HUES48 (cell line): ENCODE measurements around the gene TSR2.
"Not testable (repeated sequence)": the region's sequence is repeated elsewhere in the genome, so short reads cannot be mapped to it uniquely, and the experiment has no call there.

ENCODE experiments used
- H3K27ac ChIP-seq: one replicate; pipeline ENCODE4 v1.7.0; 2013; ENCODE audit warnings: low read depth, low read length, inconsistent platforms
- H3K27me3 ChIP-seq: 2 replicates; pipeline ENCODE4 v1.6.1; 2013; ENCODE audit warnings: mild to moderate bottlenecking, low read length; ENCODE audit not compliant: control insufficient read depth, insufficient read depth
- H3K36me3 ChIP-seq: 2 replicates; pipeline ENCODE4 v1.6.1; 2013; ENCODE audit warnings: low read length; ENCODE audit not compliant: control insufficient read depth, insufficient read depth
- H3K4me1 ChIP-seq: 2 replicates; pipeline ENCODE4 v1.6.1; 2013; ENCODE audit warnings: mild to moderate bottlenecking, low read length; ENCODE audit not compliant: control insufficient read depth, insufficient read depth
- H3K4me3 ChIP-seq: 2 replicates; pipeline ENCODE4 v1.5.1; 2013; ENCODE audit warnings: mild to moderate bottlenecking, low read depth, low read length
- H3K9ac ChIP-seq: 2 replicates; pipeline ENCODE4 v1.6.1; 2013; ENCODE audit warnings: mild to moderate bottlenecking, low read depth, low read length, moderate library complexity
- H3K9me3 ChIP-seq: 2 replicates; pipeline ENCODE4 v1.6.1; 2013; ENCODE audit warnings: low read length; ENCODE audit not compliant: control insufficient read depth, insufficient read depth

The TSR2 gene

GRCh38 chrX:54479136-54480111 is 39.2 kb downstream of the TSR2 start:
- no peaks in the 10 kb centered on the region for H3K27me3 ChIP-seq
- no peak overlapping the region for H3K9ac ChIP-seq
- peaks cover 37% of the 10 kb centered on the region for H3K4me1 ChIP-seq
- H3K9me3 ChIP-seq: peaks cover 21% of the 10 kb centered on the region
- no peaks in the 10 kb centered on the region for H3K36me3 ChIP-seq
- 0 out of 2 replicates have a peak overlapping the region, but pooled peaks have one; percentile 33 for H3K4me3 ChIP-seq
- peak overlapping the region; percentile 74 for H3K27ac ChIP-seq

DNA sequence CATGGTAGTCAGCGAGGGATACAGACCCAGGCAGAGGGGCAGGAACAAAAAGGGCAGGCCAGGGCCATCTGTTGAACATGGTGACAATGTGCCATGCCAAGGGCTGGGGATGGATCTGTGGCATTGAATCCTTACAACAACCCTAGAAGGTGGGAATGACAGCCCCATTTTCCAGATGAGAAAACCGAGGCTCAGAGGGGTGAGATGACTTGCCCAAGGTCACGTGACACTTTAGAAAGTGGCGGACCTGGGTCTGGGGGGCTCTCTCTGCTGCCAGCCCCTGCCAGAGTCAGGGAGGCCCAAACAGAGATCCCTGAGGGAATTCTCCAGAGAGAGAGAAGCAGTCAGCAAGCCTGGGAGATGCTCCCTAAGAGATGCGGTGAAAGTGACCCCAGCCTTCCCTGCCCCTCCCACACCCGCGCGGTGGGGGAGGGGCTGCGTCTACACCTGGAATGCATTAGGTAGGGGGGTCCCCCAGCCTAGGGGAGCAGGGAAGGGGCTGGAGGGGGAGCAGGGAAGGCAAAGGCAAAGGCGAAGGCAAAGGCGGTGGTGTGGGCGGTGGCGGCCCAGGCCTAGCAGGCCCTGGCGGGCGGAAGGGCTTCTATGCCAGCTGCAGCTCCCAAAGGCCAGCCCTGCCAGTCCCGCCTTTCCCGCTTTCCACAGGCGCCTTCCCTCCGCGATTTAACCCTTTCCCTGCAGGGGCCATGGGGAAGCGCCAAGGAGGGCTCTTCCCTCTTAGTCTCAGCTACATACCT is 42.8 kb downstream of the TSR2 start:
- H3K27me3 ChIP-seq: no peaks in the 10 kb centered on the region
- H3K9ac ChIP-seq: no peak overlapping the region

GRCh38 chrX:54483946-54484345 is 43.7 kb downstream of the TSR2 start:
- H3K4me3 ChIP-seq: no peak overlapping the region

More for the DNA sequence above, 42.8 kb downstream of the TSR2 start:
- peaks cover 42% of the 10 kb centered on the region for H3K4me1 ChIP-seq
- peak overlapping the region; percentile 26; the same call in 1 of the 2 replicates for H3K4me3 ChIP-seq
- peak overlapping the region; percentile 34 for H3K27ac ChIP-seq
- no peaks in the 10 kb centered on the region for H3K36me3 ChIP-seq
- peaks cover 22% of the 10 kb centered on the region for H3K9me3 ChIP-seq

DNA sequence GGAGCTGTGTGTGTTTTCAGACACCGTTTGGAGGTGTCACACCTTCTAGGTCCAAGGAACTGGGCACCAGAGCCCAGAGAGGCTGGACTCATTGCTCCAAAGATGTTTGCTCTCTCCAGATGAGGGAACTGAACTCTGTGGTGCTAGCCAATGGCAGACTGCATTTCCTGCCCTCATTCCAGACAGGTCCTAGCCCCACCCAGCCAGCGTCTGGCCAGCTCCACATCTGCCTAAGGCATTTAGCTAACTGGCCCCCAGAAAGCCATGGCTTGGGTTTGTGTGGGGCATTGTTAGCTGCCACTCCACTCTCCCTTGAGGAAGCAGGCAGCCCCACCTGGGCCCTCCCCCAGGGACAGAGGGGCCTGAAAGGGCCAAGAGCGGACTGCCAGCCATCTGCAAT is 44.5 kb downstream of the TSR2 start:
- peaks cover 13% of the 10 kb centered on the region; the same call in 1 of the 2 replicates for H3K9me3 ChIP-seq
- H3K36me3 ChIP-seq: no peaks in the 10 kb centered on the region
- no peak overlapping the region for H3K4me3 ChIP-seq
- H3K27ac ChIP-seq: peak overlapping the region; percentile 21
- H3K9ac ChIP-seq: no peak overlapping the region
- H3K4me1 ChIP-seq: peaks cover 30% of the 10 kb centered on the region
- no peaks in the 10 kb centered on the region for H3K27me3 ChIP-seq

More at GRCh38 chrX:54483946-54484345, 43.7 kb downstream of the TSR2 start:
- peak overlapping the region; percentile 21 for H3K27ac ChIP-seq
- H3K36me3 ChIP-seq: no peaks in the 10 kb centered on the region
- H3K9ac ChIP-seq: no peak overlapping the region
- peaks cover 14% of the 10 kb centered on the region; the same call in 1 of the 2 replicates for H3K9me3 ChIP-seq
- H3K4me1 ChIP-seq: peaks cover 34% of the 10 kb centered on the region
- no peaks in the 10 kb centered on the region for H3K27me3 ChIP-seq

DNA sequence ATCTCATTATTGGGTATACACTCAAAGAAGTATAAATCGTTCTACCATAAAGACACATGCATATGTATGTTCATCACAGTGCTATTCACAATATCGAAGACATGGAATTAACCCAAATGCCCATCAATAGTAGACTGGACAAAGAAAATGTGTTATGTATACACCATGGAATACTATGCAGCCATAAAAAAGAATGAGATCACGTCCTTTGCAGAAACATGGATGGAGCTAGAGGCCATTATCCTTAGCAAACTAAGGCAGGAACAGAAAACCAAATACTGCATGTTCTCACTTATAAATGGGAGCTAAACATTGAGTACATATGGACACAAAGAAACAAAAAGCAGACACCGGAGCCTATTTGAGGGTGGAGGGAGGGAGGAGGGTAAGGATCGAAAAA is 49.6 kb downstream of the TSR2 start:
- H3K27me3 ChIP-seq, H3K36me3 ChIP-seq, H3K4me1 ChIP-seq, H3K4me3 ChIP-seq, H3K9ac ChIP-seq, H3K27ac ChIP-seq: not testable (repeated sequence)
- H3K9me3 ChIP-seq: peaks cover 21% of the 10 kb centered on the region

DNA sequence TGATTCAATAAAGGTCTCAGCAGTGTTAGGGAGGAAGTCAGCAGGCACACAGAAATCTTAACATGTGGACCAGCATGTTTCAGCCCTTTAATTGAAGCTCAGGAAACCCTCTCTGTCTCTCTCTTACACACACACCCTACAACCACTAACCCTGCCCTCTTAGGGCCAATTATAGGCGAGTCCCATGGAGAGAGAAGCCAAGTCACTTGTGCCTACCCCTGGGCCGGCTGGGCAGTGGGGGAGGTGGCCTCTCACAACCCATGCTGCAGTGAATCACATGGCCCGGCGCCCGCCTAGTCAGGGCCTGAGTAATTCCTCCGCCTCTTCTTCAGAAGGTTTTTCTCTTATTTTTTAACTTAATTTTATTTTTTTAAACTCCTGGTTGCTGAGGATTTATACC is 52.1 kb downstream of the TSR2 start:
- H3K4me3 ChIP-seq: no peak overlapping the region
- H3K36me3 ChIP-seq: no peaks in the 10 kb centered on the region
- peaks cover 16% of the 10 kb centered on the region for H3K9me3 ChIP-seq
- no peak overlapping the region for H3K9ac ChIP-seq
- H3K4me1 ChIP-seq: peaks cover 15% of the 10 kb centered on the region
- no peak overlapping the region for H3K27ac ChIP-seq
- H3K27me3 ChIP-seq: no peaks in the 10 kb centered on the region

DNA sequence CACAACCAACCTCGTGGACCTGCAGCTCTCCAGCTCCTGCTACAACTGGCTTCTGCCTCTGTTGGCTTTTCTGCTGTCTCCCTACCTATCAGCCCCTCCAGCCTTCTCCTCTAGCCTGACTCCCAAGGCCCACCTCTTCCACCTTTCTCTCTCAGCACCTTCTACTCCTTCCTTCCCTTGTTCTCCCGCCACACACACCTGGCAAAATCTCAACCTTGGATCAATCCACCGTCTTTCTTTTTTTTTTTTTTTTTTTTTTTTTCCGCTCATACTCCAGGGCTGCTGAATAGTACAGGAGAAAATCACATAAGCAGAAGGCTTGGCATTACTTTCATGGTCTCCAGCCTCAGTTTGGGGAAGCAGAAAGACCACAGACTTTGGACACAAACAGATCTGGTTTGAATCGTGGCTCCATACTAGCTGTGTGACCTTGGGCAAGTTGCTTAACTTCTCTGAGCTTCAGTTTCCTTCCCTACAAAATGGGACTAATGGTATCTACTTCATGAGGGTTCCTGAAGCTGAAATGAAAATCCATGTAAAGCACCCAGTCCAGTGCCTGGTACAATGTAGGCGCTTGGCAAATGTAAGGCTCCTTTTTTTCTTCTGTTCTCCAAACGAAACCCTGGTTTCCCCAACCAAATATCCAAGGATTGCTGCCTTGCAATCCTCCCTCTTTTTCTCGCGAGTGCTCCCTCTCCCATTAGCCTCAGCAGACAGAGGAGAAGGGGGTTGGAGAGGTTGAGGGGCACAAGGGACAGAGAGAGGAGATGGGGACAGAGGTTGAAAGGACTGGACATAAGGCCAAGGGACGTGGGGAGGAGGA is 54.2 kb downstream of the TSR2 start:
- Histone ChIP-seq H3K9me3 (peaks cover 23% of the 10 kb centered on the region), H3K4me1 (peaks cover 15% of the 10 kb centered on the region), H3K9ac (0 out of 2 replicates have a peak overlapping the region, but pooled peaks have one; percentile 36), H3K27ac (no peak overlapping the region), H3K4me3 (peak overlapping the region; percentile 72), H3K27me3 (no peaks in the 10 kb centered on the region), H3K36me3 (no peaks in the 10 kb centered on the region)
